Measurements from ENCODE around the gene GMCL1.
"Not testable (repeated sequence)": the region's sequence is repeated elsewhere in the genome, so short reads cannot be mapped to it uniquely, and the experiment has no call there.

GMCL1 gene

GRCh38 chr2:69848186-69848790 is 18.8 kb downstream of the GMCL1 start:
- DNase-seq, result no peak

GRCh38 chr2:69858261-69858660 is 28.8 kb downstream of the GMCL1 start:
- no peak for DNase-seq

- no peak for DNase-seq
Measured at GRCh38 chr2:69863298-69863697, 33.8 kb downstream of the GMCL1 start.

GRCh38 chr2:69888451-69888850 is 59.0 kb downstream of the GMCL1 start:
- no peak for DNase-seq

- no peak for DNase-seq
Measured at GRCh38 chr2:69889302-69889701, 59.8 kb downstream of the GMCL1 start.

- no peak for DNase-seq
Measured at GRCh38 chr2:69890881-69891280, 61.4 kb downstream of the GMCL1 start.

GRCh38 chr2:69892838-69893424 is 63.5 kb downstream of the GMCL1 start:
- not testable (repeated sequence) for DNase-seq

GRCh38 chr2:69893684-69894551 is 64.5 kb downstream of the GMCL1 start, which contains the start of gene SNRNP27:
SNRNP27 (plus strand) TSS chr2:69893956; CDS start chr2:69893985, 29 bp downstream.
- peak; percentile 47 for DNase-seq

- DNase-seq, result not testable (repeated sequence)
Measured at GRCh38 chr2:69894737-69895136, 65.3 kb downstream of the GMCL1 start.

GRCh38 chr2:69902213-69902922 is 72.9 kb downstream of the GMCL1 start:
- DNase-seq, result no peak

GRCh38 chr2:69907216-69907615 is 77.8 kb downstream of the GMCL1 start:
- no peak for DNase-seq

GRCh38 chr2:69911985-69912563 is 82.6 kb downstream of the GMCL1 start:
- peak; percentile 40 for DNase-seq

GRCh38 chr2:69914164-69914949 is 84.9 kb downstream of the GMCL1 start:
- DNase-seq, result peak; percentile 99

- DNase-seq, result peak; percentile 1
Measured at GRCh38 chr2:69914950-69915945, 85.8 kb downstream of the GMCL1 start, which contains the start of gene MXD1. MXD1 (plus strand) TSS chr2:69915109; CDS start chr2:69915331, 222 bp downstream.

- no peak for DNase-seq
Measured at GRCh38 chr2:69916106-69916505, 86.6 kb downstream of the GMCL1 start.

GRCh38 chr2:69917852-69918251 is 88.4 kb downstream of the GMCL1 start:
- DNase-seq, result no peak

- no peak for DNase-seq
Measured at GRCh38 chr2:69918401-69918800, 88.9 kb downstream of the GMCL1 start.

- DNase-seq, result no peak
Measured at GRCh38 chr2:69923116-69923515, 93.7 kb downstream of the GMCL1 start.

- DNase-seq, result no peak
Measured at GRCh38 chr2:69926849-69927515, 97.5 kb downstream of the GMCL1 start.

Measured in NCI-H2029 (cell line).